Stimulated activated CD8-positive, alpha-beta memory T cell treated with anti-CD3 and anti-CD28 coated beads, Interleukin-7, amount 100 ng/mL, for 4 hours (primary cell): Measurements from ENCODE around the gene RAD9A.

Experiments
- DNase-seq, 2 donors: peaks; one replicate each; pipeline ENCODE4 v3.0.0-alpha.2; 2020; ENCODE audit warnings: low read depth in 2 of 2

RAD9A gene

DNA sequence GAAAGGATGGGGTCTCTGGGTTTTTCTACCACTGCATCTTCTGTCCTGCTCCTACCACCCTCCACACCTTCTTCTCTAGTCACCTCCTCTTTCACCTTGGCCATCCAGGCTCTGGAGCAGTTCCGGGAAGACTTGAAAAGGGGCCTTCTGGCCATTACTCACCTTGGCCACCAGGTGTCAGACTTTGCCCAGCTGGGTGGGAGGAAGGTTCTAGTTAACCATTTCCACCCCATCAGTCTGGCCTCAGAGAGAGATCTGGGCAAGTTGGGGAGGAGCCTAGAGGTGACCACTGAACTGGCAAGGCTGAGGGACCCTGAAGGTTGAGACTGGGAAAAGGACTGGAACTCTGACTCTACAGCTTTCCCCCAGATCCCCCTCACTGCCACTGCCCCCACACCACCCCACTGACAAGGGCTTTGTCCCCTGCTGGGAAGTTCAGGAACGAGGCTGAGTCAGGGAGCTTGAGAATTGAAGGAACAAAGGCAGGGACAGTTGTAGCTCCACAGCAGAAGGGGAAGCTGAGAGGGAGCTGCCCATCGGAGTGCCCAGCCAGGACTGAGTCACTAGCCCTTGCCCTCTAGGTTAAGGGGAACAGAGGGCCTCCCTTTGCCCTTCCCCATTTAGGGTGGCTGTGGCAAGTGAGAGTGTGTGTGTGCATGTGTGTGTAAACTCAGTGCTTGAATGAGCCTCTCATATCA lies 34.8 kb upstream of the RAD9A start:
- DNase-seq = peak in 1 of 2 donors; percentile 45

- no peak for DNase-seq
Observed at GRCh38 chr11:67357831-67358670, 33.7 kb upstream of the RAD9A start.

GRCh38 chr11:67364169-67364568 lies 27.6 kb upstream of the RAD9A start:
- DNase-seq = no peak

- DNase-seq = no peak
Observed at GRCh38 chr11:67364783-67365722, 26.7 kb upstream of the RAD9A start.

DNA sequence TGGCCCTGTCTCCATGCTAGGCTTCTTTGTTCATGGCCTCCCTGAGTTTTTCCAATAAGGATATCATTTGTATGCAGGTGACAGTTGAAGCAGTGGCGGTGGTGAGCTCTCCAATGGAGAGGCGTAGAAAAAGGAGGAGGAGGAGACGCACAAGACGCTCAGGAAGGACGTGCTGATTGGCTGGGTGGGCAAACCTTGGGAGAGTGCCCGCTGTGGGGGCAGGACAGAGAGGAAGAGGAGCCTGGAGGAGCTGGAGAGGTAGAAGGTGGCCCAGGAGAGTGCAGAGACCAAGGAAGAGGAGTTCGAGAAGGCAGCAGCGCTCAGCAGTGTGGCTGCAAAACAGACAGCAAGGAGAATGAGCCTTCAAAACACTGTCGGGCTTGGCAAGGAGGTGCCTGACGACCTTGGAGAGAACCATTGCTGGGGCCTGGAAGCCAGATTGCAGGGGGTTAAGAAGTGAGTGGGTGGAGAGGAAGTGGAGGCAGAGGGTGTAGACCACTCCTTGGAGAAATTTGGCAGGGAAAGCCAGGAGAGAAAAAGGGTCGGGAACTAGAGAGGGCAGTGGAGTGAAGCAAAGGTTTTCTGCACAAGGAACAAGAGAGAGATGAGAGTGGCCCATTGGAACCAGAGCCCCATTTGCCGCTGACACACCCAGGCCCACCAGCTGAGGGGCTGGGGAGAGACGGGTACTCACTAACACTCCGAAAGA lies 25.9 kb upstream of the RAD9A start:
- DNase-seq = no peak

DNA sequence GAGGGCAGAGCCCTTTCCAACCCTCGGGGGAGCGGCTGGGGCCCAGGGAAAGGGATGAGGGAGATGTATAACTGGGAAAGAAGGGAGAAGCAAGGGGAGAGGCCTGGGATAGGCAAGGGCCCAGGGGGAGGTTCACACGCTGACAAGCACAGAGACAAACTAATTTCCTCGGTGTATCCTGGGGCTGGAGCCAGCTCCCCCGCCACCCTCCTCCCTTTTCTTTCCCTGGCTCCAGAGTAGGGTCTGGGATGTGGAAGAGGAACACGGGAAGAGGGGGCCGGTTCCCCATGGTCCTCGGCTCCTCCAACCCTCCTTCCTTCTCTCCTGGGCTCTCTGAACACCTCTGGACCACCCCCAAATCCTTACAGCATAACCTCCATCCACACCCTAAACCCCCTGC lies 25.2 kb upstream of the RAD9A start:
- DNase-seq = no peak

GRCh38 chr11:67366961-67367760 lies 24.6 kb upstream of the RAD9A start:
- no peak for DNase-seq

- DNase-seq = no peak
Observed at GRCh38 chr11:67367761-67368227, 24.0 kb upstream of the RAD9A start.

DNA sequence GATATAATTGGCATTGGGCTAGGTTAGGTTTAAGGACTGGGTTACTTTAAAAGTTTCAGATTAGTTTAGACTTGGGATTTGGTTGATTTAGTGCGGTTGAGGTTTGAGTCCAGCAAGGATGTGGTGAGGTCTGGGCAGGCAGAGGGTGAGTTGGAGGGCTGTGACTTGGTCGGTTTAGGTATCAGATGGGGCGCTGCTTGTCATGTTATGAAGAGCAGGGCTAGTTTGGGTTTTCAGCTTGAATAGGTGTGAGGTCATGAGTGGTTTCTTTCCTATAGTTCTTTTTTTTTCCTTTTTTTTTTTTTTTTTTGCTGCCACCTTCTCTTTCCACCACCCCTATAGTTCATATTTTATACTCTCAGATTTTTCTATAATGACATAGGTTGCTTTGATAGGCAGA lies 23.2 kb upstream of the RAD9A start:
- peak in 1 of 2 donors; percentile 24 for DNase-seq

GRCh38 chr11:67369275-67369674 lies 22.5 kb upstream of the RAD9A start:
- no peak for DNase-seq

DNA sequence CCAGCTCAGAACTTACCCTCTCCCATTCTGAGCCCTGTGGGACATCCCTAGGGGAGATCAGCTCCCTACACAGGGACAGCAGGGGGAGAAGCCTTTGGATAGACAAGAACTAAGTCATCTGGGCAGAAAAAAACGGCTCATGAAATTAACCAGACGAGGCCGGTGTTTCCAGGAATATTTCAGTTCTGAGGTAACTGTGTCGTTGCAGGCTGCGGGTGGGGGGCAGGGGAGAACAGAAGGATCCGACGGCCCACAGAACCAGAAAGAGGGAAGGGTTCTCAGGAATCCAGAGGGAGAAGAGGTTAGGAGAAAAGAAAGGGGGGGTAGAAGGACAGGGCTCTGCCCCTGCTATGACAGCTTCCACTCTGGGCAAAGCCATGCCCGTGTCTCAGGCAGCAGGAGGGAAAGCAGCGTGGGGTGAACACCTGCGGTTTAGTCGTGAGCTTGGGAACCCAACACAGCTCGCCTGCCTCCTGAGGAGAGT lies 21.9 kb upstream of the RAD9A start:
- no peak for DNase-seq

DNA sequence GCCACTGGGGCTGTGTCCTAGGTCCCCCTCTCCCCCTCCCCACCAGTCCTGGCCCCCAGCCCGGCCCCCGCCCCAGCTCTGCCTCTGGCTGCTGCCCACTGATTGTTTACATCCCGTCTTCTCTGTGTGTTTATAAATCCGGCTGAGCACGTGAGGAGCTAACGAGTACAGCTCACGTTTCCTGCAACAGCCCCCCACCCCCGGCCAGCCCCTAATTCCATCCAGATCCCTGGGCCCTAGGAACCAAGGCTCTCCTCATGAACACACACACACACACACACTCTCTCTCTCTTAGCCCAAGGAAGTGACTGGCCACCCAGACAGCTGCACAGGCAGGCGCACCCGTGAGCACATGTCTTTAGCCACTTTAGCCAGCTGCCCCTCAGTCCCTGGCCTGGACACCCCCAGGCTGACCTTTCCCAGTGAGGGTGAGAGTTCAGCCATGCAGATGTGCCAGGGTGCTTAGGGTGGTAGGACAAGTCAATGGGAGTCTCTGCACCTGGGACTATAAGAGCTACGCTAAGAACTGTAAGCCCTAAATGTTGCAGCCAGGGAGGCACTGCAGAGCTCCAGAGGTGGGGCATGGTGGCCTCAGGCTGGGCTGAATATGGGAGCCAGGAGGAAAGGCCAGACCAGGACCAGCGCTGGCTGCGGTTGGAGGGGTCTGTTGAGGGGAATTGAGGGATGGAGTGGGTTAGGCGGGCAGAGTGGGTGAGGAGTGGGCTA lies 21.3 kb upstream of the RAD9A start:
- no peak for DNase-seq

GRCh38 chr11:67371189-67371910 lies 20.4 kb upstream of the RAD9A start:
- no peak for DNase-seq

- no peak for DNase-seq
Observed at GRCh38 chr11:67371911-67372320, 19.9 kb upstream of the RAD9A start.

DNA sequence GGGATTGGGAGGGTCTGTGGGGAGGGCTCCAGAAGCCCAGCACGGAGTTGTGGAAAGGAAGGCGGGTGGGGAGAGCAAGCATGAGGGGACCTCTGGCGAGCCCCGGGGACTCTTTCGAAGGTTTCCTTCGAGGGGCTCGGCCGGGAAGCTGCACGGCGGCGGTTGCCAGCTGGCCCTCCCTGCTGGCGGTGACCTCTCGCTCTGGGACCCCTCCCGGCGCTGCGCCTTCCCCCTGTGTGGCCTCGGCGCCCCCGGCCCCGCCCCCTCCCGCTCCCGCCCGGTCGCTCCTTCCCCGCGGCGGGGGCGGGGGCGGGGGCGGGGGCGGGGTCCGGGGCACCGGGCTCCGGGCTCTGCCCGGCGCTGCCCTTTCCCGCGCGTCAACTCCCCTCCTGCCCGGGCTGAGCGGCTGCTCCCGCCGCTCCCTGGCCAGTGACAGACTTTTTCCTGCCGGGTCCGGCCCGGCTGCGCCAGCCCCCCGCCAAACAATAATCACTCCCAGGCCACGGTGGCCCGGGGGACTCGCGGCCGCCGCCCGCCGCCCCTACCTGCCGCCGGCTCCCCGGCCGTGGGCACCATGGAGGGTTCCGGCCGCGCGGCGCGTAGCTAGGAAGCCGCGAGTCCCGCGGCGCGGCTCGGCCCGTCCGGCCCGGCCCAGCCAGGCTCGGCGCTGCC lies 19.3 kb upstream of the RAD9A start:
- peak in 1 of 2 donors; percentile 20 for DNase-seq

GRCh38 chr11:67372993-67373647 lies 18.7 kb upstream of the RAD9A start, which contains the start of gene CLCF1:
CLCF1 (minus strand) TSS chr11:67373598; CDS start chr11:67373539, 59 bp downstream.
- peak in 1 of 2 donors; percentile 40 for DNase-seq
